ENCODE results near the gene BNIPL.

Gene BNIPL, protein sequence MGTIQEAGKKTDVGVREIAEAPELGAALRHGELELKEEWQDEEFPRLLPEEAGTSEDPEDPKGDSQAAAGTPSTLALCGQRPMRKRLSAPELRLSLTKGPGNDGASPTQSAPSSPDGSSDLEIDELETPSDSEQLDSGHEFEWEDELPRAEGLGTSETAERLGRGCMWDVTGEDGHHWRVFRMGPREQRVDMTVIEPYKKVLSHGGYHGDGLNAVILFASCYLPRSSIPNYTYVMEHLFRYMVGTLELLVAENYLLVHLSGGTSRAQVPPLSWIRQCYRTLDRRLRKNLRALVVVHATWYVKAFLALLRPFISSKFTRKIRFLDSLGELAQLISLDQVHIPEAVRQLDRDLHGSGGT

DNA sequence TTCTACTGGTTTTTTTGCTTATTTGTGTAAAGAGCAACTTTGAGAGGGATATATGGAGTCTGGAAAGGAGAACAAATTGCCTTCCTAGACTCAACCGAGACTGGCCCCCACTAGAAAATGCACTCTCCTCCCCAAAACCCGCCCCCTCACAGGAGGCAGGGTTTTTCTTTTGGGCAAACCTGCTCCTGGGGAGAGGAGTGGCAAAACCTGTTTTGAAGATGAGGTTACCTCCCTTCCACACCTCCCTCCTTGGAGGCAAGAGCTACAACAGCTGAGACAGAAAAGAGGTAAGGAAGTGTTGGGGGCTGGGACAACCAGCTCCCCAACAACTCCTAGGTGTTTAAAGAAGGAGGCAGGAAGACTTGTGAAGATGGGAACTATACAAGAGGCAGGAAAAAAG, at the start of gene BNIPL:
TSS of gene BNIPL (plus strand) at position 231 of the 400 bp plus-strand sequence. CDS start at position 371, 140 bp downstream.
- no peak for FAIRE-seq
- no peak for DNase-seq (ENCODE audit: insufficient read length, low spot score)

DNA sequence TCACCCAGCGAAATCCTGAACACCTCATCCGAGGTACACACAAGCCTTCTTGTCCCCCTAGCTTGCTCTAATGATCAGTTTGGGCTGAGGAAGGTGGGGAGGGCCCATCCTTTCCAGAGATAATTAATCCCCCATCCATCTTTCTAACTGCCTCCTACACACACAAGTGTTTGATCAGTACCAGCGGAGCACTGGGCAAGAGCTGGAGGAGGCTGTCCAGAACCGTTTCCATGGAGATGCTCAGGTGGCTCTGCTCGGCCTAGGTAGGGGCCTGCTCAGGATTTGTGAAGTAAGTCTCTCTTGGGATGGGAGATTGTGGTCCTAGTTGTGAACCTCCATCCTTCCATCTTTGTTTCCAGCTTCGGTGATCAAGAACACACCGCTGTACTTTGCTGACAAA, 48.5 kb upstream of the BNIPL start:
- DNase-seq (ENCODE audit: insufficient read length, low spot score) (no peak), FAIRE-seq (no peak)

DNA sequence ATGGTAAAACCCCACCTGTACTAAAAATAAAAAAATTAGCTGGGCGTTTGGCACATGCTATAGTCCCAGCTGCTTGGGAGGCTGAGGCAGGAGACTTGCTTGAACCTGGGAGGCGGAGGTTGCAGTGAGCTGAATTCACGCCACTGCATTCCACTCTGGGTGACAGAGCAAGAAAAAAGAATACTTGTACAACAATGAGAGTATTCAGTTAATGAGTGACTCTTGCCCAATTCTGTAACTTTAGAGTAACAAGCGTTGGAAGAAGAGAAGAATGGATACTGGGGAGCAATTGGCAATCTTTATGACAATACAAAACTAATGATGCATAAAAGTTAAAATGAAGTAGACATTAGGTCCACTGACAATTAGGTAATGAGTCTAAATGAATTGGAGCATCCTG, 43.8 kb upstream of the BNIPL start:
- FAIRE-seq (no peak), DNase-seq (ENCODE audit: insufficient read length, low spot score) (no peak)

DNA sequence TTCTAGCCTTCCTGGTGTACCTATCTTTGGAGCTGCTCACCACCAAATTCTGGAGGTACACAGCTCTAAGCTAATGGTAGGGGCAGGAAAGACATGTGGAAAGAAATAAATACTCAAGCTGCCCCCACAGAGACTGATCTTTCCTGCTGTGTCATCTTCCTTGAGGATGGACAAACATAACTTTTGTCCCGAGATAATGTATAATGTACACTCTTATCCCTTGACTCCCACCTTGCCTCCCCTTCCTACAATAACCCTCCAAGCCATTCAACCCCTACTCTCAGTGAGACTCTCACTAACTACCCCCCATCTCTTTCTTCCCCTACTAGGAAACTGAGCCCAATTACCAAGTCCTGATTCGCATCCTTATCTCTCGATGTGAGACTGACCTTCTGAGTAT, 42.1 kb upstream of the BNIPL start:
- no peak for FAIRE-seq
- DNase-seq (ENCODE audit: insufficient read length, low spot score): no peak

DNA sequence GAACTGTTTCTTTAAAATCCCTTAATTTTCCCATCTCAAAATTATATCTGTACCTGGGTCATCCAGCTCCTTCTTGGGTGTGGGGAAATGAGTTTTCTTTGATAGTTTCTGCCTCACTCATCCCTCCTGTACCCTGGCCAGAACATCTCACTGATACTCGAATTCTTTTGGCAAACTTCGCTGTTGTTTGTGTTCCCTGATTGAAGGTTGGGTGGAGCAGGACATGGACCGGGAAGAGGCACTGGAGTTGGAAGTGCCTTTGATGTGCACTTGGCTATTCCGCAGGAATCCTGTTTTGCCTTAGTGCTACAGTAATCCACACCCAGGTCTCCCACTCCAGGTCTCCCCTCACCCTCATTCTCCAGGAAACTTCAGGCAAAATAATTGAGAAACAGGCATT, 40.9 kb upstream of the BNIPL start:
- DNase-seq (ENCODE audit: insufficient read length, low spot score) (no peak), FAIRE-seq (no peak)

DNA sequence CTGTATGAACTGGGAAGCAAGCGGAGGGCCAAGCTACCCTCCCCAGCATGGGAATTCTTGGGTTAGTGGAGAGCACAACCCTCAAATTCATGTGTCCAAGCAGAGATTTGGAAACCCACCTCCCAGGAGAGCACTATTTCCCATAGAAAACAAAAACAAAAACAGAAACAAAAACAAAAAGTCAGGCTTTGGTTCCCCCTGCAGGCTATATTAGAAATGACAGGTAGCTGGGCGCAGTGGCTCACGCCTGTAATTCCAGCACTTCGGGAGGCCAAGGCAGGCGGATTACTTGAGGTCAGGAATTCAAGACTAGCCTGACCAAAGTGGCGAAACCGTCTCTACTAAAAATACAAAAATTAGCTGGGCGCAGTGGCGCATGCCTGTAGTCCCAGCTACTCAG, 40.5 kb upstream of the BNIPL start:
- DNase-seq (ENCODE audit: insufficient read length, low spot score): no peak

DNA sequence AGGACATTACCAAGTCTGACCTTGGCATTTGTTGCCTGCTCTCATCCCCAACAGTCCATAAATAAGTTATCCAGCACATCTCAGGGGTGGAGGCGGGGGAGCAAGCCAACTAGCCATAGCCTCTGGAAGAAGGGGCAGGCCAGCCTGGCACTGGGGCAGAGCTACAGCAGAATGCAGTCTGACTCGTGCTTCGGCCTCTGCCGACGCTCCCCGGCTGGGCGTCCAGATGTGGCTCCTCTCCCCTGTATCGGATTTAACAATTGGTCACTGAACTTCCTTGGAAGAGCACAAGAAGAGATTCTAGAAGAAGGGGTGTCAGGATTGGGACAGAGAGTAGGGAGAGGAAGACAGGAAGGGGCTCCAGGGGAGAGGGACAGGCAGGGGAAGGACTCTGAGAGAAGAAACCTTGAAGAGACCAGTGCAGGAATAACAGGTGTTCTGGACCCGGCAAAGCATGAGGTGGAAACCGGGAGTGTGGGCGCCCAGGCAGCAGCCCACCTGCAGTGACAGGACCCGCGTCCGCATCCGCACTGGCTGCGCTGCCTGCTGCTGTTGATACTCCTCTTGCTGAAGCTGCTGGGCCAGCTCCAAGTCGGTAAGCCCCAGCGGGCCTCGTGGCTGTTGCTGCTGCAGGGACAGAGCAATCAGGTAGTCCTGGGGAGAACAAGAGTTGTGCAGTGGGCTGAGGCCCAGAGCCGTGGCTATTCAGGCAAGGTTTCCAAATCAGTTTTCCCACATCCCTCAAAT, 39.1 kb upstream of the BNIPL start:
- DNase-seq (ENCODE audit: insufficient read length, low spot score) (no peak), FAIRE-seq (no peak)

More for the DNA sequence above, 40.5 kb upstream of the BNIPL start:
- FAIRE-seq: no peak

DNA sequence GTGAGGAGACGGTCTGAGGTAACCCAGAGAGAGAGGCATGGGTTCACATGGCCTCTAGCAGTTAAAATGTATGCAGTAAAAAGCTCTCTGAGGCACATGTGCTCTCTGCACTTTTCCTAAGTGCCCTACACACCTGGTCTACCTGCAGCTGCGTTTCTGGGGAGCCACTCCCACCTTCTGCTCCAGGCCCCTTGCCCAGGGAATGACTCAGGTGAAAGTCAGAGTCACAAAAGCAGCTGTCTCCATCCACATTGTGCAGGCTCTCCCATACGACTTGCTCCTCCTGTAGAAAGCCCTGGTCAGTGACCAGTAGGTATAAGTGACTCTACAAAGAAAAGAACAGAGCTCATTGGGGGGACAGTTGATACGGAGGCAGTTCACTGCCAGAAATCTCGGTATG, 38.4 kb upstream of the BNIPL start:
- no peak for DNase-seq (ENCODE audit: insufficient read length, low spot score)
- no peak for FAIRE-seq

DNA sequence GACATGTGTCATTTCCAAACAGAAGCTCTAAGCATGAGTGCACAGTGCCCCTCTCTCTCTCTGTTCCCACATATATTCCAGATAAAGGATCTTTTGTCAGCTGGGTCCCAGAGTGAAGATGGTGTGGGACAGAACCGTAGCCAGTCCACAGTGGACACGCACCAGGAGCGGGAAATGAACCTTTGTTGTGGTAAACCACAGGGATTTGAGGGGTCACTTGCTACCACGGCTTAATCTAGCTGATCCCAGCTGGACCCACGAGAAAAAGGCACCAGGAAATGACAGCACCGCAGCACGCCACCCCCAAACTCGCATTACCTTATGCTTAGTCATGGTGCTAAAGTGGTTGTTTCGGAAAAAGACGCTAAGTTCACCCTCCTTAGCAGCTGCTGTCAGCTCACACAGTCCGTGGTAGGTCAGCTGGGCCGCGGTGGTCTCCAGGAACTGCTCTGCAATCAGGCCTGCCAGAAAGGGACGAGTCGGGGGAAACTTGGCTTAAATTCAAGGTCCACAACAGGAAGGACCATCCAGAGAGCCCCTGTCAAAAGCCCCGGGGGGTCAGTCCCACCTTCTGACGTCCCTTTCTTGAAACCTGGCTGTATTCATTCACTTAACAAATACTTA, 37.2 kb upstream of the BNIPL start:
- FAIRE-seq (no peak), DNase-seq (ENCODE audit: insufficient read length, low spot score) (no peak)

DNA sequence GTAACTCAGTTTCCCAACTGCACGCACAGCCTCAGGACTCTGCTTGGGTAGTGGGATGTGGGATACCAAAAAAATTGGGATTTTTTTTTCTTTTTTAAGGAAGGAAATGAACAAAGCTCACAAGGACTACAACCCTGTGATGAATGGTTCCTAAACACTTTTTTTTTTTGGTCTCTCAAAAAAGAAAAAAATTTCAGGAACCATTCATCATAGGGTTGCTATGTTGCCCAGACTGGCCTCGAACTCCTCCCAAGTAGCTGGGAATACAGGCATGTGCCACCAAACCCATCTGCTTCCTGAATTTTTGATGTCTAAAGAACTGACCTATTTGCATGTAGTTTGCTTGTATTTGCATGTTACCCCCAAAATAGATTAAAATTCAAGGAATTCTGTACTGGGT, 36.5 kb upstream of the BNIPL start:
- DNase-seq (ENCODE audit: insufficient read length, low spot score) (no peak), FAIRE-seq (no peak)

DNA sequence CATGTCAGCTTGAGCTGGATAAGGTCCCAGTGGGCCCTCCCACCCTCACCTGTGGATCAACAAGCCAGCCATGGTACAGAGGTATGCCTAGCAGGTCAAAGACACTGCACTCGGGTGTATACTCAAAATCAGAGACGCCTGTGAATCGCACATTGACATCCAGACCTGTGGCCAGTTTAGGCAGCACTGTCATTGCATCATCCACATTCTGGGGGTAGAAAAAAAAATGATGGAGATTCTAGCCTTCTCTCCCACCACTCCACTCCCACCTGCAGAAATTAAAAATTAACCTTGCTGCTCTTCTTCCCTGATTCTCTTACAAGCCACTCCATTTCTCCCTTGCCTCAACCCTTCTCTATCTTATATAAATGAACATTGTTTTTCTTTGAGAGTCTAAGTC, 36.0 kb upstream of the BNIPL start:
- DNase-seq (ENCODE audit: insufficient read length, low spot score) (no peak), FAIRE-seq (no peak)

DNA sequence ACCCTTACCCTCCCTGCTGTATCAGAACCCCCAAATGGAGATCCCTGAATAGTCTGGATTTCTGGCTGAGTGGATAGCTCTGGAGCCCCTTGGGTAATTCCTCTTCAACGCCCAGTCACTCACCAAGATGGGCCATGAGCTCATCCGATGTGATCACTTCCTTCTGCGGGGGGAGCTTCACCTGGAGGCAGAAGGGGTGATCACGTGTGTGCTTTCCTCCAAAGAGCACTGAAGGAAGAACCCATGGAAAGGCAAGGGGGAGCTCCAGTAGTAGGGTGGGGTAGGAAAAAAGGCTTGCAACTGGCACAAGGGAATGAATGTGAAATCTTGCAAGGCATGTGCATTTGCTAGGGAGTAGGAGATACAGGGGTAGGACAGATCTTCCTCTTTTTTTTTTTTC, 34.8 kb upstream of the BNIPL start:
- DNase-seq (ENCODE audit: insufficient read length, low spot score): no peak
- no peak for FAIRE-seq

DNA sequence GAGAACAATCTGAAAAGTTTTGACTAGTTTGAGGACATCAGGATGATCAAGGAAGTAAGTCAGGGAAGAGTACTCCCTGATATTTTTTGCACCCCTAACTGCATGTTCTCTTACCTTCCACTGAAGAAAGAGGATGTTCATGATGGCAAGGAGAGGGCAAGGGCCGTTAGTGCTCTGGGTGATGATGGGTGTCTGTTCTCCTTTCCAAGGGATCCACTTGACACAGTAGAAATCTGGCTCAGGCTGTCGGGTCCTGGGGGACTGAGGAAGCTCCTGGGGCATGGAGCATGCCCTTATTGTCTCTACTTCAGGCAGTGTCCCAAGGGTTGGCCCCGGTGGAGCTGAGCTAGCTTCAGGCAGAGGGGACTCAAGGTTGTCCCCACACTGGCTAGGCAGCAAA, 34.3 kb upstream of the BNIPL start:
- FAIRE-seq (no peak), DNase-seq (ENCODE audit: insufficient read length, low spot score) (no peak)

DNA sequence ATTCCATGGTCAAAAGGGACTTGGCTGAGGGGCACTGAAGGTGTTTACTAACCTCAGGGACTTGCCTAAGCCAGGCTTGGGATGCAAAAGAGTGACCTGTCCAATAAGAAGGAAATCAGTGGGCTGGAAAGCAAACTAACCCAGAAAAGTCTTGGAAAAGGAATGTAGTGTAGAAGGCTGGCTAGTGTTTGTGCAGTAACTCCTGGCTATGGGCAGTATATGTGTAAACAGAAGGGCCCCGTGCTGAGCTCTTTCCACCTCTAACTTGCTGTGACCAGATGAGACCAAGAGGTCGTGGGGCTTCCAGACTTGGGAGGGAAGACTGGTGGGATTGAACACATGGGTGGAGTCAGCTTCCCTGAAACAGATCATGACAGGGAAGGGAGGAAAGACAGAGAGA, 33.8 kb upstream of the BNIPL start:
- no peak for FAIRE-seq
- no peak for DNase-seq (ENCODE audit: insufficient read length, low spot score)

DNA sequence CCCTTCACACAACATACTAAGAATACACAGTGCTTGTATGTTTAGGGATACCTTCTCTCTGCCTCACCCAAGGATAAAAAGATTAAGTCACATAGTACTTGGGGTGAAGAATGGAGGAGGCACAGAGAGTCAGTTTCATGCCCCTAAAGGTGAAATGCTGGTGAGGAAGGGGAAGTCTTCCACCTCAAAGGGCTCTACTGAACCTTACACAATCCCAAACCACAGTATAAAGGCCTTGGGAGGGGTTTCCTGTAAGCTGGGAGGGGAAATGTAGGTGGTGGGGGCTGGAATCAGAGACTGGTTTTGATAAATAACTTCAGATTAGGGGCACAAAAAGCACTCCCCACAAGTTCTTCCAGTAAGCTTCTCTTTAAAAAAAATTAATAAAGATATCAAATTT, 33.2 kb upstream of the BNIPL start:
- DNase-seq (ENCODE audit: insufficient read length, low spot score): no peak

DNA sequence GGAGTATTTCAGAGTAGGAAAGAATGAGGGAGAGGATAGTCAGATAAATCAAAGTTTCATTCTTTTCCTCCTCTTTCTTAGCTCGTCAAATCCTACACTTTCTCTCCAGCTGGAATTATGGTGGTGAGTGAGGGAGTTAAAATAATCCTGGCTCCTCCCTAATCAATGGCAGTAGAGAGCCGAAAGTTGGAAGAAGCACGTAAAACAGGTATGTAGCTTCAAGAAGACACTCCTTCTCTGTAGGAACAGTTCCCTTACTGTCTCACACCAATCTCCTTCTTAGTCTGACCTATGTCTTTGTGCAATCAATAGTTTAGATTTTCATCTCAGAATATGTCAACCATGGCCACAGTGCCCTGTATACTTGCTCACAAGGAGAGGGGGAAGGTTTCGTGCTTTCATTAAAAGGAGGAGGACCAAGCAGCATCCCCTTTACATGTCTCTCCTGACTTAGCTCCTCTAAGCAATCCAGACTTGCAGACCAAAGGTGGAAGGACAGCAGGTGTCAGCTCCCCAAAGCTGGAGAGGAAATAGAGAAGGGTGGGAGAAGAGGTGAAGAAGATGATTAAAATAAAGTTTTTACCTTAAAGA, 30.6 kb upstream of the BNIPL start:
- FAIRE-seq: no peak
- no peak for DNase-seq (ENCODE audit: insufficient read length, low spot score)

More for the DNA sequence above, 33.2 kb upstream of the BNIPL start:
- no peak for FAIRE-seq

DNA sequence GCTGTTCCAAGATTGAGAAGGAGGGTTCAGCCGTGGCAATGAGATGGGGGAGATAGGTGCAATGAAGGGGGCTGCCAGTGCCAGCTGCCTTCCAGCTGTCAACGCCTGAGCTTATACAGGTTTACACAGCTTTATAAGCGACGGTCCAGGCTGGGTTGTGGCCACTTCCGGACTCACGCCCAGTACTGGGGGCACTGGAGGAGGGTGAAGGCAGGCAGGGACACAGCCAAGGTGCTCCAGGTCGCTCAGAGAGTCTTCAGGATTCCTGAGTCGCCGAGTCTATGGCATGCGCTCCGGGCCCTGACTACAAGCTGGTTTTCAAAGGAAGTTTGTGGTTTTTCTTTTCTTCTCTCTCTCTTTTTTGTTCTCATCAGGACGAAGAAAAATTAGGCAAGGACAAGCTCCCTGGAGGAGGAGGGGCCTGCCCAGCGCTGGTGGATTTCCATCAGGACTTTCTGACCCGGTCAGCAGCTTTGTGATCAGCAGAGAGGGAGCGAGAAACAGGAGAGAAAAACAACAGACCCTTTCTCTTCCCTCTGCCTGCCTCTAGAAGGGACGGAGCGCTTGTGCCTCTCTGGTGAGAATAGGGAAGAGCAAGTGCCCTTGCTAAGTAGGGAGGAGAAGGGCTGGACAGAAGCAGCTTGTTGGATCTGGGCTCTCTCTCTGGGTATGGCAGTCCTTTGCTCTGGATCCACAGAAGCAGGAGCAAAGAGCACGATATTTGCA, 29.9 kb upstream of the BNIPL start, which contains the start of gene MINDY1:
TSS of gene MINDY1 (minus strand) at position 576 of the 726 bp plus-strand sequence. CDS start 4,285 bp downstream, outside the sequence.
- FAIRE-seq: no peak

DNA sequence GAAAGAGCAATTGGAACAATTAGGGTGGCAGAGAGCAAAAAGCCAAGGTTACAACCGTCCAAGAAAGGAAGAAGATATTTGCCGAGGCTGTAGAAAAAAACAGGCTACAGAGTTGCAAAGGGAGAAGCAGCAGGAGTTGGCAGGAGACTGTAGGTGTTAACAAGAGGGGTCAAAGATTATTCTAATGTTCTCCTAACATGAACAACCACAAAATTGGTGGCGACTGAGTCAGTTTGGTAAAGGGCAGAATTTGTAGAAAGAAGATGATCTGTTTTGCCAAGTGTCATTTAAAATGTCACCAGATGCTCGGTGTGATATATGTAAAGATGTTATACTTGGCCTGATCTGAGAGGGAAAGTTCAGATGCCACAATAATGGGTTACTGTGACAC, 28.5 kb upstream of the BNIPL start:
- FAIRE-seq (no peak), DNase-seq (ENCODE audit: insufficient read length, low spot score) (no peak)

More for the DNA sequence above, 29.9 kb upstream of the BNIPL start, which contains the start of gene MINDY1:
- DNase-seq (ENCODE audit: insufficient read length, low spot score): peak; percentile 76

DNA sequence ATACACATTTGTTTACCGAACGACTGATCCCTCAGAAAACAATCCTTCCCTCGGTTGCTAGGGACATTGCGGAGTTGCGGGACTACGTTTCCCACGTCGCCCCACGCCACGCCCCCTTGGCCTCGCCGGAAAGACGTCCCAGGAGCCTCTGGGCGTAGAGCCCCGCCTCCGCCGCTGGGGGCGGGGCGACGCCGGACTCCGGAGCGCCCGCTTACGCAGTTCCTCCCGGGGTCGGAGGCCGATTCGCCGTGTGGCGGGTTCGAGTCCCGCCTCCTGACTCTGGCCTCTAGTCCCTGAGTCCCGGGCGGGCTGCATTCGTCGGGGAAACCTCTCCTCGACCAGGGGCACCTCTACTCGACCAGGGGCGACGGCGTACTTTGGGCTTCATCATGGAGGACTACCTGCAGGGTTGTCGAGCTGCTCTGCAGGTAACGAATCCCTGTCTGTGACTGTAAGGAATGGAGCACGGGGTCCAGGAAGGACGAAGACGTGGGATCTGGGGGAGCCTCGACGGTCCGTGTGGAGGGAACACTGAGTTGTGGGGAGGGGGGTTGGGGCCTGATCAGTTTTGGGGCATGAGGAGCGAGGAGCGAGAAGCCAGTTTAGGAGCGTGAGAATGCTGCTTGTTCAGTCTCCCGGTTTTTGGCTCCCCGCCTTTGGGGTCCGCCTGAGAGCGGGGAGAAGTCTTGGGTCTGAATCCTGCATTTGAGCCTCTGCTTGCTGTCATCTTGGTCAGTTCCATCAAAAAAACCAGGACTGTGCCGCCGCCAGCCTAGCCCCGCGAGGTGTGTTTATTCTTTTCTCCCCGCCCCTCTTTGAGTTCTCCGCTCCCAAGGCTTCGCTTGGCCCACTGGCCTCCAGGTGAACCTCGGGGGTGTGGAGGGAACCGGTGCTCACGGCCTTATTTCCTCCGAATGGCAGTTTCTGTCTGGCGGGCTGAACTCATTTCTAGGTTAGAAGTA, 27.9 kb upstream of the BNIPL start, which contains the start of gene PRUNE1:
TSS of gene PRUNE1 (plus strand) at position 206 of the 962 bp plus-strand sequence. CDS start at position 390, 184 bp downstream.
- peak; percentile 96 for DNase-seq (ENCODE audit: insufficient read length, low spot score)
- FAIRE-seq: no peak
